ENCODE data around the gene AKR7A3. TPM values are rescaled to one million over a fixed set of nuclear protein-coding genes. Genes with fewer than 3 reads are reported as not detected.

The AKR7A3 gene
- total RNA-seq, 1 experiment from 2014 or later, result 1.5 TPM

DNA sequence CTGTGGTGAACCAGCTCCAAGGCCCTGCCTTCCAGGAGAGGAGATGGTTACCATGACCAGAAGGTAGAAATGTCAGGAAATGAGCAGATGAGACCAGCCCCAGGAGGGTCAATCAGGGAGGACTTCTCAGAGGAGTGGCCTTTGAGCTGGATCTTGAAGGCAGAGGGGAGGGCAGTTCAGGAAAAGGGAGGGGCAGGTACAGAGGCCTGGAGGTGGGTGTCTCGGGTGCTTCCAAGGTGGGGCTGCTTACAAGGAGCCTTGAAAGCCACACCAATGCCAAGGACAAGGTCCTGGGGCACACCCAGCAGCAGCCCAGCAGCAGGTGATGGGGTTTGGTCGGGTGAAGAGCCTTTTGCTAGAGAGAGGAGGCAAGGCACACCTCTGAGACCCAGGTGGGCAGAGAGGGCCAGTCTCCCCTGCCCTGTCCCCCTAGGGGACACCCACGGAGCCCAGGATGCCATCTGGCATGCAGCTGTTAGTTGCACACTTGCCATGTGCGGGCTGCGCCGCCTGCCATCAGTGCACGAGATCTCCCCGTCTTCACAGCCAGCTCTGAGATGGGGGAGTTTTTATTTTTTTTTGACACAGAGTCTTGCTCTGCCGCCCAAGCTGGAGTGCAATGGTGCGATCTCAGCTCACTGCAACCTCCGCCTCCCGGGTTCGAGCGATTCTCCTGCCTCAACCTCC, 42.0 kb upstream of the AKR7A3 start:
- H3K27me3 Mint-ChIP-seq (ENCODE audit: low read depth), result no peaks in the 10 kb centered on the region
- H3K27ac Mint-ChIP-seq, result no peak overlapping the region
- H3K4me3 Mint-ChIP-seq, result no peak overlapping the region
- TF ChIP-seq, protein P1, sequence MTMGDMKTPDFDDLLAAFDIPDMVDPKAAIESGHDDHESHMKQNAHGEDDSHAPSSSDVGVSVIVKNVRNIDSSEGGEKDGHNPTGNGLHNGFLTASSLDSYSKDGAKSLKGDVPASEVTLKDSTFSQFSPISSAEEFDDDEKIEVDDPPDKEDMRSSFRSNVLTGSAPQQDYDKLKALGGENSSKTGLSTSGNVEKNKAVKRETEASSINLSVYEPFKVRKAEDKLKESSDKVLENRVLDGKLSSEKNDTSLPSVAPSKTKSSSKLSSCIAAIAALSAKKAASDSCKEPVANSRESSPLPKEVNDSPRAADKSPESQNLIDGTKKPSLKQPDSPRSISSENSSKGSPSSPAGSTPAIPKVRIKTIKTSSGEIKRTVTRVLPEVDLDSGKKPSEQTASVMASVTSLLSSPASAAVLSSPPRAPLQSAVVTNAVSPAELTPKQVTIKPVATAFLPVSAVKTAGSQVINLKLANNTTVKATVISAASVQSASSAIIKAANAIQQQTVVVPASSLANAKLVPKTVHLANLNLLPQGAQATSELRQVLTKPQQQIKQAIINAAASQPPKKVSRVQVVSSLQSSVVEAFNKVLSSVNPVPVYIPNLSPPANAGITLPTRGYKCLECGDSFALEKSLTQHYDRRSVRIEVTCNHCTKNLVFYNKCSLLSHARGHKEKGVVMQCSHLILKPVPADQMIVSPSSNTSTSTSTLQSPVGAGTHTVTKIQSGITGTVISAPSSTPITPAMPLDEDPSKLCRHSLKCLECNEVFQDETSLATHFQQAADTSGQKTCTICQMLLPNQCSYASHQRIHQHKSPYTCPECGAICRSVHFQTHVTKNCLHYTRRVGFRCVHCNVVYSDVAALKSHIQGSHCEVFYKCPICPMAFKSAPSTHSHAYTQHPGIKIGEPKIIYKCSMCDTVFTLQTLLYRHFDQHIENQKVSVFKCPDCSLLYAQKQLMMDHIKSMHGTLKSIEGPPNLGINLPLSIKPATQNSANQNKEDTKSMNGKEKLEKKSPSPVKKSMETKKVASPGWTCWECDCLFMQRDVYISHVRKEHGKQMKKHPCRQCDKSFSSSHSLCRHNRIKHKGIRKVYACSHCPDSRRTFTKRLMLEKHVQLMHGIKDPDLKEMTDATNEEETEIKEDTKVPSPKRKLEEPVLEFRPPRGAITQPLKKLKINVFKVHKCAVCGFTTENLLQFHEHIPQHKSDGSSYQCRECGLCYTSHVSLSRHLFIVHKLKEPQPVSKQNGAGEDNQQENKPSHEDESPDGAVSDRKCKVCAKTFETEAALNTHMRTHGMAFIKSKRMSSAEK (CRISPR knock-in tag; IDR thresholded peaks at IDR 0.05; ENCODE audit: borderline replicate concordance), result no peak
- TF ChIP-seq KAT7 (CRISPR knock-in tag; IDR thresholded peaks at IDR 0.05; ENCODE audit: borderline replicate concordance), result no peak
- no peak for TF ChIP-seq PRRX2 (CRISPR knock-in tag; IDR thresholded peaks at IDR 0.05)
- TF ChIP-seq, protein P2, sequence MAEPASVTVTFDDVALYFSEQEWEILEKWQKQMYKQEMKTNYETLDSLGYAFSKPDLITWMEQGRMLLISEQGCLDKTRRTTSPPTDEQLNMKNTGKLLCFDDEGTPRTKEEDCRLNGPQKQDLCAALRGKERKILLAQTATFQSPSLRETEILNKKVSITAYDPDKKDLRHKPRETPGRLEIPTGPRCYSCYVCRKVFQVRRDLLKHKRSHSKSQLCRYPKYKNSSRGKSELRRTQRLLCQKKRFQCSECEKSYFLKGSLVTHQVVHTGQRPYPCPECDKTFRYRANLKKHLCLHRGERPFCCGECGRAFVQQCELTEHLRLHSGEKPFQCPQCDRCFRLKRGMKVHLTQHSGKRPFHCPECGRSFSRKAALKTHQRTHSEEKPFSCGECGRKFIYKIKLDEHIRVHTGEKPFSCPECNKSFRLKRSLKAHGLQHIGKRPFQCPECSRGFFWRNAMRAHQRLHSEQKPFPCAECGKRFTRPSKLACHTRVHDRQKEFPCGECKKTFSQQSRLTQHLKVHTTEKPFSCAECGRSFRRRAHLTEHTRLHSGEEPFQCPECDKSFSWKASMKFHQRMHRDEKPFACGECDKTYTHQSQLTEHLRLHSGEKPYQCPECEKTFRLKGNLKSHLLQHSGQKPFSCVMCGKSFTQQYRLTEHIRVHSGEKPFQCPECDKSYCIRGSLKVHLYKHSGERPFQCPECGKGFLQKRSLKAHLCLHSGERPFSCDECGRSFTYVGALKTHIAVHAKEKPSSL (CRISPR knock-in tag; conservative IDR thresholded peaks at IDR 0.05), result no peak
- TF ChIP-seq, protein P3, sequence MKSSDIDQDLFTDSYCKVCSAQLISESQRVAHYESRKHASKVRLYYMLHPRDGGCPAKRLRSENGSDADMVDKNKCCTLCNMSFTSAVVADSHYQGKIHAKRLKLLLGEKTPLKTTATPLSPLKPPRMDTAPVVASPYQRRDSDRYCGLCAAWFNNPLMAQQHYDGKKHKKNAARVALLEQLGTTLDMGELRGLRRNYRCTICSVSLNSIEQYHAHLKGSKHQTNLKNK (CRISPR knock-in tag; IDR thresholded peaks at IDR 0.05), result no peak
- TF ChIP-seq ZNF396 (CRISPR knock-in tag; IDR thresholded peaks at IDR 0.05; ENCODE audit: borderline replicate concordance), result no peak
- no peak for TF ChIP-seq SMAD3 (CRISPR knock-in tag; IDR thresholded peaks at IDR 0.05; ENCODE audit: borderline replicate concordance)
- TF ChIP-seq, protein P4, sequence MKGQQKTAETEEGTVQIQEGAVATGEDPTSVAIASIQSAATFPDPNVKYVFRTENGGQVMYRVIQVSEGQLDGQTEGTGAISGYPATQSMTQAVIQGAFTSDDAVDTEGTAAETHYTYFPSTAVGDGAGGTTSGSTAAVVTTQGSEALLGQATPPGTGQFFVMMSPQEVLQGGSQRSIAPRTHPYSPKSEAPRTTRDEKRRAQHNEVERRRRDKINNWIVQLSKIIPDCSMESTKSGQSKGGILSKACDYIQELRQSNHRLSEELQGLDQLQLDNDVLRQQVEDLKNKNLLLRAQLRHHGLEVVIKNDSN (CRISPR knock-in tag; IDR thresholded peaks at IDR 0.05), result no peak
- TF ChIP-seq, protein P5, sequence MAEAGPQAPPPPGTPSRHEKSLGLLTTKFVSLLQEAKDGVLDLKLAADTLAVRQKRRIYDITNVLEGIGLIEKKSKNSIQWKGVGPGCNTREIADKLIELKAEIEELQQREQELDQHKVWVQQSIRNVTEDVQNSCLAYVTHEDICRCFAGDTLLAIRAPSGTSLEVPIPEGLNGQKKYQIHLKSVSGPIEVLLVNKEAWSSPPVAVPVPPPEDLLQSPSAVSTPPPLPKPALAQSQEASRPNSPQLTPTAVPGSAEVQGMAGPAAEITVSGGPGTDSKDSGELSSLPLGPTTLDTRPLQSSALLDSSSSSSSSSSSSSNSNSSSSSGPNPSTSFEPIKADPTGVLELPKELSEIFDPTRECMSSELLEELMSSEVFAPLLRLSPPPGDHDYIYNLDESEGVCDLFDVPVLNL (CRISPR knock-in tag; IDR thresholded peaks at IDR 0.05; ENCODE audit: borderline replicate concordance, low read depth), result no peak
- TF ChIP-seq ZNF121 (CRISPR knock-in tag; IDR thresholded peaks at IDR 0.05), result no peak
- TF ChIP-seq MXD4 (CRISPR knock-in tag; IDR thresholded peaks at IDR 0.05; ENCODE audit: borderline replicate concordance), result no peak
- TF ChIP-seq, protein P6, sequence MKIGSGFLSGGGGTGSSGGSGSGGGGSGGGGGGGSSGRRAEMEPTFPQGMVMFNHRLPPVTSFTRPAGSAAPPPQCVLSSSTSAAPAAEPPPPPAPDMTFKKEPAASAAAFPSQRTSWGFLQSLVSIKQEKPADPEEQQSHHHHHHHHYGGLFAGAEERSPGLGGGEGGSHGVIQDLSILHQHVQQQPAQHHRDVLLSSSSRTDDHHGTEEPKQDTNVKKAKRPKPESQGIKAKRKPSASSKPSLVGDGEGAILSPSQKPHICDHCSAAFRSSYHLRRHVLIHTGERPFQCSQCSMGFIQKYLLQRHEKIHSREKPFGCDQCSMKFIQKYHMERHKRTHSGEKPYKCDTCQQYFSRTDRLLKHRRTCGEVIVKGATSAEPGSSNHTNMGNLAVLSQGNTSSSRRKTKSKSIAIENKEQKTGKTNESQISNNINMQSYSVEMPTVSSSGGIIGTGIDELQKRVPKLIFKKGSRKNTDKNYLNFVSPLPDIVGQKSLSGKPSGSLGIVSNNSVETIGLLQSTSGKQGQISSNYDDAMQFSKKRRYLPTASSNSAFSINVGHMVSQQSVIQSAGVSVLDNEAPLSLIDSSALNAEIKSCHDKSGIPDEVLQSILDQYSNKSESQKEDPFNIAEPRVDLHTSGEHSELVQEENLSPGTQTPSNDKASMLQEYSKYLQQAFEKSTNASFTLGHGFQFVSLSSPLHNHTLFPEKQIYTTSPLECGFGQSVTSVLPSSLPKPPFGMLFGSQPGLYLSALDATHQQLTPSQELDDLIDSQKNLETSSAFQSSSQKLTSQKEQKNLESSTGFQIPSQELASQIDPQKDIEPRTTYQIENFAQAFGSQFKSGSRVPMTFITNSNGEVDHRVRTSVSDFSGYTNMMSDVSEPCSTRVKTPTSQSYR (CRISPR knock-in tag; IDR thresholded peaks at IDR 0.05), result no peak
- TF ChIP-seq GRHL2 (CRISPR knock-in tag; IDR thresholded peaks at IDR 0.05; ENCODE audit: insufficient replicate concordance, severe bottlenecking), result no peak
- TF ChIP-seq CREB1 (CRISPR knock-in tag; IDR thresholded peaks at IDR 0.05), result no peak
- TF ChIP-seq, protein P7, sequence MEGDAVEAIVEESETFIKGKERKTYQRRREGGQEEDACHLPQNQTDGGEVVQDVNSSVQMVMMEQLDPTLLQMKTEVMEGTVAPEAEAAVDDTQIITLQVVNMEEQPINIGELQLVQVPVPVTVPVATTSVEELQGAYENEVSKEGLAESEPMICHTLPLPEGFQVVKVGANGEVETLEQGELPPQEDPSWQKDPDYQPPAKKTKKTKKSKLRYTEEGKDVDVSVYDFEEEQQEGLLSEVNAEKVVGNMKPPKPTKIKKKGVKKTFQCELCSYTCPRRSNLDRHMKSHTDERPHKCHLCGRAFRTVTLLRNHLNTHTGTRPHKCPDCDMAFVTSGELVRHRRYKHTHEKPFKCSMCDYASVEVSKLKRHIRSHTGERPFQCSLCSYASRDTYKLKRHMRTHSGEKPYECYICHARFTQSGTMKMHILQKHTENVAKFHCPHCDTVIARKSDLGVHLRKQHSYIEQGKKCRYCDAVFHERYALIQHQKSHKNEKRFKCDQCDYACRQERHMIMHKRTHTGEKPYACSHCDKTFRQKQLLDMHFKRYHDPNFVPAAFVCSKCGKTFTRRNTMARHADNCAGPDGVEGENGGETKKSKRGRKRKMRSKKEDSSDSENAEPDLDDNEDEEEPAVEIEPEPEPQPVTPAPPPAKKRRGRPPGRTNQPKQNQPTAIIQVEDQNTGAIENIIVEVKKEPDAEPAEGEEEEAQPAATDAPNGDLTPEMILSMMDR (IDR thresholded peaks at IDR 0.05), result no peak
- TF ChIP-seq FOXK1 (CRISPR knock-in tag; IDR thresholded peaks at IDR 0.05), result no peak
- no peak for TF ChIP-seq ELF4 (CRISPR knock-in tag; IDR thresholded peaks at IDR 0.05; ENCODE audit: low read depth)
- no peak for TF ChIP-seq ZNF232 (CRISPR knock-in tag; IDR thresholded peaks at IDR 0.05)
- TF ChIP-seq, protein P8, sequence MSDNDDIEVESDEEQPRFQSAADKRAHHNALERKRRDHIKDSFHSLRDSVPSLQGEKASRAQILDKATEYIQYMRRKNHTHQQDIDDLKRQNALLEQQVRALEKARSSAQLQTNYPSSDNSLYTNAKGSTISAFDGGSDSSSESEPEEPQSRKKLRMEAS (CRISPR knock-in tag; IDR thresholded peaks at IDR 0.05), result no peak
- H3K36me3 Mint-ChIP-seq, result peaks cover 6% of the 10 kb centered on the region; the same call in 1 of the 2 replicates
- no peaks in the 10 kb centered on the region for H3K9me3 Mint-ChIP-seq
- ATAC-seq, result no peak
- no peak for DNase-seq (ENCODE audit: low spot score)
- POLR2A ChIA-PET, result no interaction called here
- CTCF ChIA-PET, result interaction anchor here (0.6 to 1.6 kb wide), 5 partner anchors 232 to 385 kb away, joined by 3 to 8 read pairs (median 4); no protein-coding TSS in a partner anchor
- no peaks in the 10 kb centered on the region for H3K4me1 Mint-ChIP-seq
